C4-2B (cell line): Measurements from ENCODE around the gene ANKRD50.

Experiments used
- CTCF ChIP-seq: fragments of 450-650 bp; conservative IDR thresholded peaks from 2 replicates; pipeline ENCODE4 v1.5.1; 2017; ENCODE audit warnings: mild to moderate bottlenecking
- ZFX ChIP-seq: fragments of 450-650 bp; IDR thresholded peaks from 2 replicates; pipeline ENCODE4 v1.6.1; 2017

- no peak for TF ChIP-seq CTCF
- TF ChIP-seq ZFX, result no peak
These were observed 75.2 kb downstream of the ANKRD50 start for GRCh38 chr4:124637321-124637720.
